AG08395 (cell line): Measurements from ENCODE around the gene ERMAP.
"Not testable (repeated sequence)": the region's sequence is repeated elsewhere in the genome, so short reads cannot be mapped to it uniquely, and the experiment has no call there.

Experiments
- DNase-seq: peaks from one replicate; pipeline ENCODE4 v3.0.0; 2012; ENCODE audit warnings: mixed read lengths, low spot score

The ERMAP gene

DNA sequence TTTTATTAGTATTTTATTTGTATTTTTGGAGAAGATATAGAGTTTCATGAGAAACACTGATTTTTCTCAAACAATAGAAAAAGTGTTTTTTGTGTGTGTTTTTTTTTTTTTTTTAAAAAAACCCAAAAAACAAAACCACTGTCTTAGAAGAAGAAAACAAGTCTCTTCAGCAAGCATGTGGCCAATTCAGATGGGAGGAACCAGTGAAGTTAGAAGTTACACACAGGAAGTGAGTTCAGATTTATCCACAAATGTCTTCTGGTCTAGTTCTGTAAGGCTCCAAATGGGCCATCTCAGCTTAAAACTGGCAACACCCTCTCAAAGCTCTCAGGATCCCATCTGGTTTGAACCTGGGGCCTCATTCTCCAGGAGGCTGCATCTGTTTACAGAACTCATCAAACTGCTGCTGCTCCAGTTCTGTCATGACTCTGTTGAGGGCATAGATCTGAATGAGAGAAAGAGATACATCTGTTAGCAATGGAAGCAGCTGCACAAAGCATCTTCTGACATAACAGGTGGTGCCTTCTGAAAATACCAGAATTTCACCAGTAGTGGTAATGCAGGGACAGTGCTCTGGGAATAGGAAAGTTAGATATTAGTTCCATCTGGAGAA, 9.8 kb upstream of the ERMAP start:
- DNase-seq = no peak

GRCh38 chr1:42814815-42815214, 2.1 kb upstream of the ERMAP start:
- not testable (repeated sequence) for DNase-seq

DNA sequence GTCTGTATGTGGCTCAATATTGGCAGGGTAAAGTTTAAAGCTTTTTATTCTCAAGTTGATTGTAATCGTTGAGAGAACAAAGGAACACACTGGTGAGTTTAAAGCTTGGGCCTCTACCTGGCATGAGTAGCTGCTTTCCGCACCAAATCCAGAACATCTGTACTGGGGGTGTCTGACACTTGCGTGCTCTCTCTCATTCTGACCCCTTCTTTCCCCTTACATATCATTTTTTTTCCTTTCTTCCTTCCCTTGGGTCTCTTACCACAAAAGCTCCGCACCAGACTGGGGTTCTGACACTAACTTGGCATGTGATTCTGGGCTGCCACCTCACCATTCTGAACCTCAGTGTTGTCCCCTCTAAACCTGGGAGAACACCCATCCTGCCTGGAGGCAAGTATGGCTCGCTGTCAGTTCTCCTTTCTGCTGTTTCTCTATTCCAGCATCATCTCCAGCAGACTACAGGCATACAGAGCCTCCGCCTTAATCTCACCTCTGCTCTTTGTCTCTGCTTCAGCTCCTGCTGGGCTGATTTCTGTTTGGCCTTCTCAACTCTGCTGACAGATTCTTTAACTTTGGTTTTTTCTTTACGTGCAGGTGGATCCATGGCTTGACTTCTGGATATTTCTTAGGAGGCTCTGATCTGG, 859 bp upstream of the ERMAP start:
- DNase-seq = no peak

GRCh38 chr1:42817440-42817767, 482 bp downstream of the ERMAP start:
- DNase-seq = no peak

GRCh38 chr1:42817976-42818375, 1.1 kb downstream of the ERMAP start:
- no peak for DNase-seq

DNA sequence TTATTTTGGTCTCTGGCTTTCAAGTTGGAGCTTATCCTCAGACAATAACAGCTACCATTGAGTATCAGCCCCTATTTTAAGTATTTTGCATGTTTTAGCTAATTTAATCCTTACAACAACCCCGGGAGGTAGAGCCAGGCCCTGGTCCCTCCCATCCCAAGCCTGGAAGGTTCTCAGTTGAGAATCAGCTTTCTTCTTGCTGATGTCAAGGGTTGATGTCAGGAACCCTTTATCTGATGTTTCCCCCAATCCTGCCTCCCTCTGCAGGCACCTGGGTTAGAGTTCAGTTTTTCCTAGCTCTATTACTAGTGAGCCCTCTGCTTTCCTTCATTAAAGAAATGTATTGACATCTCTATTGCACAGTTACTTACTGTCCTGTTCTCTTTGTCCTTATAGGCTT, 3.9 kb downstream of the ERMAP start:
- DNase-seq = no peak

DNA sequence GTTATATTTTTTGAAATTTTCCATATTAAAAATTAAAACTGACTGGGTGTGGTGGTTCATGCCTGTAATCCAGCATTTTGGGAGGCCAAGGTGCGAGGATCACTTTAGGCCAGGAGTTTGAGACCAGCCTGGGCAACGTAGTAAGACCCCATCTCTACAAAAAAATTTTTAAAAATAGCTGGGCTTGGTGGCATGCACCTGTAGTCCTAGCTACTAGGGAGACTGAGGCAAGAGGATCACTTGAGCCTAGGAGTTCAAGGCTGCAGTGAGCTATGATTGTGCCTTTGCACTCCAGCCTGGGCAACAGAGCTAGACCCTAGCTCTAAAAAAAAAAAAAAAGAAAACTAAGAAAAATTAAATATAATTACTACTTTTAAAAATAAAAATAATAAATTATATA, 4.8 kb downstream of the ERMAP start:
- DNase-seq = no peak

GRCh38 chr1:42822800-42823392, 6.0 kb downstream of the ERMAP start:
- peak; percentile 24 for DNase-seq

- DNase-seq = no peak
Observed at GRCh38 chr1:42824481-42825035, 7.6 kb downstream of the ERMAP start.

- DNase-seq = no peak
Observed at GRCh38 chr1:42825036-42825851, 8.3 kb downstream of the ERMAP start.

DNA sequence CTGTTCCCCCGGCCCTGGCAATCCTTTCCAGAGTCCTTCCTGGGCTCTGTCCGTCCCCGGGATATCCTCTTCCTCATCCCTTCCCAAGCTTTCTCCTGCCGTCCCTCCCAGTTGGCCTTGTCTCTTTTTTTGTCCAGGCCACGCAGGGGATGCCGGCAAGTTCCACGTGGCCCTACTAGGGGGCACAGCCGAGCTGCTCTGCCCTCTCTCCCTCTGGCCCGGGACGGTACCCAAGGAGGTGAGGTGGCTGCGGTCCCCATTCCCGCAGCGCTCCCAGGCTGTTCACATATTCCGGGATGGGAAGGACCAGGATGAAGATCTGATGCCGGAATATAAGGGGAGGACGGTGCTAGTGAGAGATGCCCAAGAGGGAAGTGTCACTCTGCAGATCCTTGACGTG, 13.7 kb downstream of the ERMAP start:
- no peak for DNase-seq

DNA sequence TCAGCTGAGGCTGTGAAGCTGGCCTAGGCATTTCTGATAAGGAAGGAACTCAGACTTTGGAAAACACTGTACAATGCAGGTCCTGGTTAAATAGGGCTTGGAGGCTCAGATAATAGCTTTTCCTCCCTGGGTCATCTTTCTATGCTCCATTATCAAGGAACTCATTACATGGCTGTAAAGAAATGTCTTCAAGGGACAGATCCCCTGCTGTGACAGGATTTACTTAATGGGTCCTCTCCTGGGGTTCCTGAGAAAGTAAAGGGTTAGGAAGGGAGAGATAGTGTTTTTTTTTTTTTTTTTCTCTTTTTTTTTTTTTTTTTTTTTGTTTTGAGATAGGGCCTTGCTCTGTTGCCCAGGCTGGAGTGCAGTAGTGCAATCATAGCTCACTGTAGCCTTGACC, 14.4 kb downstream of the ERMAP start:
- no peak for DNase-seq

DNA sequence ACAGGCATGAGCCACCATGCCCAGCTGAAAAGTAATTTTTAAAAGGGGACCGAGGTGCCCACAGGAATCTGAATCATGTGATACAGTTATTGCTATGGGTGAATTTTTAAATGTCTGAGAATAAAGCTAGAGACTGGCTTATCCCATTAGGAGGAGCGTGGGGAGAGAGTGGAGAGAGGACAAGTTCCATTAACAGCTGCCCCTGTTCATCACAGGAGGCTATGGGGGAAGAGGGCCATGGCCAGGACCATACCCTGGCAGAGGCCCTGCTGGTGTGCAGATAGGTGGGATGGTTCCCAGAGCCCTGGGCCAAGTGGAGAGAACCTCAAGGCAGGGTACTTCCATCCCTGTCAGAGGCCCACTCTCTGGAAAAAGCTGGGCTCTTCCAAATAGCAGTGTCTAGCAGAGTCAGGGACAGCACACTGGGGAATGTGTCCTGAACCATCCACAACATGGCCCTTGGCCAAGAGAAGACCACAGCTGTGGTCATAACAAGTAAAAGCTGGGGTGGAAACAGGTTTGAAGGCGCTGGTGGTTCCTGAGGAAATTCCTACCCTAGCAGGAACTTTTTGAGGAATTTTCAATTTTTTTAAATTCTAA, 15.8 kb downstream of the ERMAP start:
- no peak for DNase-seq

- no peak for DNase-seq
Observed at GRCh38 chr1:42833981-42834380, 17.1 kb downstream of the ERMAP start.

GRCh38 chr1:42834803-42835202, 17.9 kb downstream of the ERMAP start:
- DNase-seq = no peak

GRCh38 chr1:42835422-42835821, 18.5 kb downstream of the ERMAP start:
- DNase-seq = no peak

- DNase-seq = no peak
Observed at GRCh38 chr1:42837709-42838108, 20.8 kb downstream of the ERMAP start.

DNA sequence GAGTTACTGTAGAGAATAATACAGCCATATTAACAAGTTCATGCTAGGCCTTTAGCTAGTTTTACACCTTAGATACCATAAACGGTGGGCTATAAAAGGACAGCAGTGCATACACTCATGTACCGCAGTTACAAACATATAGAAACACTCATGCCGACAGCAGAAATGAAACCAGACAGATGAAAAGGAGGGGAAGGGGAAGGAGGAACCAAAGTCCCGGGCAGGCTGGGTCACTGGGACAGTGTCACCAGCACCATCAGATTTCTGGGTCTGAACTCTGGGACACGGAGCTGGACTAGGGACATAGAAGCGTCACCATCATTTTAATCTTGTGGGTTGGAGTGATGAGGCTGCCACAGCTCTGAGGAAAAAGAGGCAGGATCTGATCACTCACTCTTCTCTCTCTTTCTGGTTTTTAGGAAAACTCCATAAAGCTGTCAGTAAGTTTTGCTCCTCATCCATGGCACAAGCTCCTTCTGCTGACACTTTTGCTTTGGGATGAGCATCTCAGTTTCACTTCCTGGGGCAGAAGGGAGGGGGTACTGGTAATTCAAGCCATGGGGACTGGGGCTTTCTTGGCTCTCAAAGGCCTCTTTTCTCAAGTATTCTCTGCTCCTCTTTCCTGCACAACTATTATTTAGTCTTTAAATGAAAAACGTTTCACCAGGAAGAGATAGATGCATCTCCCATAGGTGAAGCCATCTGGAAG, 21.7 kb downstream of the ERMAP start:
- DNase-seq = no peak

GRCh38 chr1:42841010-42841409, 24.1 kb downstream of the ERMAP start:
- DNase-seq = no peak

DNA sequence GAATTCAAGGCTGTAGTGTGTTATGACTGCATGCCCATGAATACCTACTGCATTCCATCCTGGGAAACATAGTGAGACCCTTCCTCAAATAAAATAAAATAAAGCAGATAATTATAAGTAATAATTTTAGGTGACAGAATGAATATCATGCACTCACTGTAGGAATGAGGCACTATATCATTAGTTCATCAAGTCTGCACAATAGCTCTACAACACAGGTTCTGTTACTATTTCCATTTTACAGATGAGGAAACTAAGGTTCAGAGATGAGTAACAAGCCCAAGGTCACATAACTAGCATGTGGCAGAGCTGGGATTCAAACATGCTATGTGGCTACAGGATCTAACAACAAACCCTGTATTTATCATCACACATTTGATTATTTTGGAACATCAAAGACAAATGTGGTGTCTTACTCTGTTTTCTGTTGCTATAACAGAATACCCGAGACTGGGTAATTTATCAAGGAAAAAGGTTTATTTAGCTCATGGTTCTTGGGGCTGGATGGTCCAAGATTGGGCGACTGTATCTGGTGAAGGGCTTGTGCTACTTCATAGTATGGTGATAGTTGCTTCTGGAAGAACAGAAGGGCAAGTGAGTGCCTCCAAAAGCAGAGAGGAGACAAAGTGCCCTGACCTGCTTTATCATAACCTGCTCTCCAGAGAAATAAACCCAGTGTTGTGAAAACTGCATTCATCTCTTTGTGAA, 24.7 kb downstream of the ERMAP start:
- DNase-seq = no peak

GRCh38 chr1:42844592-42845140, 27.7 kb downstream of the ERMAP start:
- DNase-seq = no peak
